DND-41 (cell line): ENCODE results near the gene ZNF296.
A peak's percentile ranks its signal among the peaks of the same experiment; 100 is the strongest.

ENCODE experiments used
- ATAC-seq: fragments of 200-7000 bp; cut with Tn5 transposase; 3 replicates; pipeline ENCODE4 v1.9.1; 2021; ENCODE audit warnings: low read depth; ENCODE audit not compliant: insufficient read depth
- DNase-seq: peaks from one replicate; pipeline ENCODE4 v3.0.0-alpha.2; 2020
- H2AFZ ChIP-seq: 2 replicates; pipeline ENCODE4 v1.6.0; 2012; ENCODE audit warnings: low read depth, low read length
- H3K27ac ChIP-seq: 2 replicates; pipeline ENCODE4 v1.5.1; 2012; ENCODE audit warnings: low read length, inconsistent platforms
- H3K27me3 ChIP-seq: fragments of 200-600 bp; sonication (generic); 2 replicates; pipeline ENCODE4 v1.6.0; 2012; ENCODE audit warnings: low read length, mild to moderate bottlenecking, inconsistent platforms; ENCODE audit not compliant: insufficient read depth, poor library complexity
- H3K36me3 ChIP-seq: 2 replicates; pipeline ENCODE4 v1.5.1; 2012; ENCODE audit warnings: low read length, inconsistent platforms; ENCODE audit not compliant: insufficient read depth
- H3K4me1 ChIP-seq: 2 replicates; pipeline ENCODE4 v1.5.1; 2012; ENCODE audit warnings: mild to moderate bottlenecking, low read length; ENCODE audit not compliant: insufficient read depth
- H3K4me2 ChIP-seq: 2 replicates; pipeline ENCODE4 v1.6.0; 2012; ENCODE audit warnings: mild to moderate bottlenecking, moderate library complexity, low read length, inconsistent platforms; ENCODE audit not compliant: insufficient read depth
- H3K4me3 ChIP-seq, 2 experiments: fragments of 200-600 bp in 1 of 2; shearing (Covaris generic) in 1 of 2; 2 replicates each; pipeline ENCODE4 v1.5.1; 2012 to 2016; ENCODE audit warnings: inconsistent platforms in 2 of 2, low read length in 2 of 2, mild to moderate bottlenecking in 2 of 2, low read depth in 1 of 2, moderate library complexity in 1 of 2
- H3K79me2 ChIP-seq: 2 replicates; pipeline ENCODE4 v1.6.0; 2012; ENCODE audit warnings: low read length, inconsistent platforms; ENCODE audit not compliant: insufficient read depth
- H3K9ac ChIP-seq: 2 replicates; pipeline ENCODE4 v1.6.0; 2012; ENCODE audit warnings: low read depth, mild to moderate bottlenecking, inconsistent platforms, low read length, moderate library complexity
- H3K9me3 ChIP-seq: 2 replicates; pipeline ENCODE4 v1.5.1; 2012; ENCODE audit warnings: low read length, moderate library complexity, mild to moderate bottlenecking, inconsistent platforms; ENCODE audit not compliant: insufficient read depth, severe bottlenecking
- H4K20me1 ChIP-seq: 2 replicates; pipeline ENCODE4 v1.6.0; 2012; ENCODE audit warnings: low read length; ENCODE audit not compliant: insufficient read depth
- CTCF ChIP-seq: IDR thresholded peaks from 2 replicates; pipeline ENCODE4 v1.5.1; 2012; ENCODE audit warnings: borderline replicate concordance, low read length, moderate library complexity, mild to moderate bottlenecking; ENCODE audit not compliant: poor library complexity, severe bottlenecking; ENCODE audit errors: extremely low read depth
- EZH2 ChIP-seq: IDR thresholded peaks from 3 replicates; pipeline ENCODE4 v1.6.1; 2012; ENCODE audit warnings: borderline replicate concordance, low read depth, mild to moderate bottlenecking, moderate library complexity, low read length, inconsistent platforms; ENCODE audit not compliant: severe bottlenecking

Gene ZNF296

GRCh38 chr19:45079911-45080370 is 3.7 kb upstream of the ZNF296 start:
- H3K9ac ChIP-seq, result peak overlapping the region; percentile 99
- TF ChIP-seq EZH2 (no peak), CTCF (no peak)
- peaks cover 26% of the 10 kb centered on the region for H3K4me1 ChIP-seq
- DNase-seq (no peak), ATAC-seq (no peak)
- H3K4me2 ChIP-seq, result peak overlapping the region; percentile 100
- no peaks in the 10 kb centered on the region for H3K27me3 ChIP-seq
- H3K4me3 ChIP-seq, result peak overlapping the region; percentile 99 to 100
- H2AFZ ChIP-seq, result peak overlapping the region; percentile 98
- H4K20me1 ChIP-seq, result peaks cover 14% of the 10 kb centered on the region
- no peaks in the 10 kb centered on the region for H3K9me3 ChIP-seq
- H3K27ac ChIP-seq, result peak overlapping the region; percentile 85
- H3K36me3 ChIP-seq, result peaks cover 14% of the 10 kb centered on the region
- H3K79me2 ChIP-seq, result peaks cover 47% of the 10 kb centered on the region

GRCh38 chr19:45079063-45079910 is 3.0 kb upstream of the ZNF296 start, which contains the start of gene GEMIN7:
Gene GEMIN7, plus strand, starts transcription at chr19:45079260. Its CDS starts 10,855 bp downstream, at chr19:45090115.
- peak; percentile 27 for TF ChIP-seq CTCF
- no peak for TF ChIP-seq EZH2
- peak; percentile 84 for DNase-seq
- peak within 1 kb of the TSS; percentile 85 for H3K27ac ChIP-seq

GRCh38 chr19:45078390-45079062 is 2.2 kb upstream of the ZNF296 start:
- Histone ChIP-seq H3K27me3 (no peaks in the 10 kb centered on the region), H3K9ac (peak overlapping the region; percentile 99), H3K79me2 (peaks cover 44% of the 10 kb centered on the region), H3K4me3 (peak overlapping the region; percentile 99 to 100; a peak in 3 of 4 replicates), H3K4me2 (peak overlapping the region; percentile 100), H2AFZ (peak overlapping the region; percentile 98), H3K36me3 (peaks cover 14% of the 10 kb centered on the region), H3K27ac (peak overlapping the region; percentile 85), H3K4me1 (peaks cover 26% of the 10 kb centered on the region), H3K9me3 (no peaks in the 10 kb centered on the region), H4K20me1 (peaks cover 14% of the 10 kb centered on the region)
- TF ChIP-seq EZH2 (no peak), CTCF (no peak)
- DNase-seq, result no peak
- ATAC-seq, result peak; percentile 70

More at GRCh38 chr19:45079063-45079910, 3.0 kb upstream of the ZNF296 start, which contains the start of gene GEMIN7:
- ATAC-seq, result peak; percentile 94
- Histone ChIP-seq H3K36me3 (peaks cover 14% of the 10 kb centered on the region), H3K4me1 (peaks cover 26% of the 10 kb centered on the region), H3K4me3 (peak within 1 kb of the TSS; percentile 99 to 100), H3K79me2 (peaks cover 47% of the 10 kb centered on the region), H3K27me3 (no peaks in the 10 kb centered on the region), H3K9ac (peak within 1 kb of the TSS; percentile 99), H4K20me1 (peaks cover 14% of the 10 kb centered on the region), H3K4me2 (peak within 1 kb of the TSS; percentile 100), H3K9me3 (no peaks in the 10 kb centered on the region), H2AFZ (peak within 1 kb of the TSS; percentile 98)
